ENCODE results near the gene LPP. TPM values are rescaled to one million over a fixed set of nuclear protein-coding genes. Genes with fewer than 3 reads are reported as not detected.

Gene LPP
- total RNA-seq, 1 experiment from 2014 or later = 54.0 TPM

- Histone ChIP-seq H3K4me1 (ENCODE audit: control insufficient read depth in 1 of 2, insufficient read depth in 2 of 2, low read length in 2 of 2) (no peaks in the 10 kb centered on the region), H3K9ac (ENCODE audit: low read length) (no peak overlapping the region), H3K4me3 (replicated peaks in 1 of 2; ENCODE audit: low read depth in 1 of 2, low read length in 2 of 2) (no peak overlapping the region), H3K36me3 (ENCODE audit: control insufficient read depth in 1 of 2, insufficient read depth in 2 of 2, low read length in 2 of 2) (no peaks in the 10 kb centered on the region), H3K27ac (ENCODE audit: low read depth, low read length) (no peak overlapping the region), H3K27me3 (ENCODE audit: insufficient read depth, low read length) (no peaks in the 10 kb centered on the region), H4K20me1 (ENCODE audit: insufficient read depth) (no peaks in the 10 kb centered on the region), H3K79me2 (ENCODE audit: insufficient read depth, low read length) (peaks cover 4% of the 10 kb centered on the region; the same call in 1 of the 2 replicates), H2AFZ (ENCODE audit: low read depth, low read length, poor library complexity, severe bottlenecking) (no peak overlapping the region), H3K9me2 (ENCODE audit: insufficient read depth) (no peaks in the 10 kb centered on the region), H3K4me2 (ENCODE audit: low read length) (no peak overlapping the region), H3K9me3 (ENCODE audit: control insufficient read depth in 1 of 2, insufficient read depth in 1 of 2, low read depth in 1 of 2, low read length in 2 of 2) (no peaks in the 10 kb centered on the region)
- intact Hi-C loops (cut with micrococcal nuclease) = no loop called here
- POLR2A ChIA-PET = no interaction called here
- RAD21 ChIA-PET (ENCODE audit: low non-redundant PET in 1 of 2, low total read pairs in 2 of 2, uncharacterized antibody in 2 of 2, unreplicated experiment in 2 of 2) = no interaction called here
- ATAC-seq (no peak), DNase-seq (ENCODE audit: low read depth, low spot score) (no peak)
- CTCF ChIA-PET = no interaction called here
- no TSS peak for BruUV-seq (replicated peaks)
- TF ChIP-seq EZH2 (IDR thresholded peaks at IDR 0.05) = no peak
- no peak for TF ChIP-seq SP1 (IDR thresholded peaks at IDR 0.05; ENCODE audit: low read depth)
- no peak for TF ChIP-seq ZFX (IDR thresholded peaks at IDR 0.05)
- TF ChIP-seq POLR2A (IDR thresholded peaks at IDR 0.05; ENCODE audit: borderline replicate concordance, extremely low read depth, insufficient read depth, insufficient read length) = no peak
- TF ChIP-seq CBX3 (IDR thresholded peaks at IDR 0.05; ENCODE audit: low read depth) = no peak
- TF ChIP-seq MAX (IDR thresholded peaks at IDR 0.05) = no peak
- TF ChIP-seq ZBTB33 (IDR thresholded peaks at IDR 0.05; ENCODE audit: extremely low read depth, insufficient replicate concordance, low read length) = no peak
- no peak for TF ChIP-seq FOSL1 (IDR thresholded peaks at IDR 0.05; ENCODE audit: low read depth)
- TF ChIP-seq POLR2AphosphoS5 (IDR thresholded peaks at IDR 0.05; ENCODE audit: low read depth, low read length) = no peak
- TF ChIP-seq EGR1 (IDR thresholded peaks at IDR 0.05; ENCODE audit: low read depth) = no peak
- no peak for TF ChIP-seq ATF3 (IDR thresholded peaks at IDR 0.05)
- TF ChIP-seq REST (IDR thresholded peaks at IDR 0.05; ENCODE audit: low read depth) = no peak
- TF ChIP-seq JUND (IDR thresholded peaks at IDR 0.05) = no peak
- TF ChIP-seq CEBPB (IDR thresholded peaks at IDR 0.05; ENCODE audit: low read depth) = no peak
- TF ChIP-seq YY1 (IDR thresholded peaks at IDR 0.05; ENCODE audit: extremely low read depth, insufficient replicate concordance, low read depth, low read length) = no peak
- no peak for TF ChIP-seq CTCF (IDR thresholded peaks at IDR 0.05 in 2 of 3, conservative IDR thresholded peaks at IDR 0.05 in 1 of 3; ENCODE audit: borderline replicate concordance in 1 of 3, insufficient read depth in 1 of 3, low read depth in 2 of 3, low read length in 2 of 3)
- no peak for TF ChIP-seq ZNF274 (IDR thresholded peaks at IDR 0.05; ENCODE audit: low read depth, low read length)
Measured at GRCh38 chr3:188396251-188396650, 242.3 kb downstream of the LPP start.
